Measurements from ENCODE around the gene SLC9A5. TPM values are rescaled to one million over a fixed set of nuclear protein-coding genes. Genes with fewer than 3 reads are reported as not detected.

SLC9A5 gene
- total and polyA plus RNA-seq, 9 of the 15 experiments (the other 6 are each of a cell fraction or from before 2014, with no cell fraction given), result 0.06 to 3.1 (median 1.2) TPM

DNA sequence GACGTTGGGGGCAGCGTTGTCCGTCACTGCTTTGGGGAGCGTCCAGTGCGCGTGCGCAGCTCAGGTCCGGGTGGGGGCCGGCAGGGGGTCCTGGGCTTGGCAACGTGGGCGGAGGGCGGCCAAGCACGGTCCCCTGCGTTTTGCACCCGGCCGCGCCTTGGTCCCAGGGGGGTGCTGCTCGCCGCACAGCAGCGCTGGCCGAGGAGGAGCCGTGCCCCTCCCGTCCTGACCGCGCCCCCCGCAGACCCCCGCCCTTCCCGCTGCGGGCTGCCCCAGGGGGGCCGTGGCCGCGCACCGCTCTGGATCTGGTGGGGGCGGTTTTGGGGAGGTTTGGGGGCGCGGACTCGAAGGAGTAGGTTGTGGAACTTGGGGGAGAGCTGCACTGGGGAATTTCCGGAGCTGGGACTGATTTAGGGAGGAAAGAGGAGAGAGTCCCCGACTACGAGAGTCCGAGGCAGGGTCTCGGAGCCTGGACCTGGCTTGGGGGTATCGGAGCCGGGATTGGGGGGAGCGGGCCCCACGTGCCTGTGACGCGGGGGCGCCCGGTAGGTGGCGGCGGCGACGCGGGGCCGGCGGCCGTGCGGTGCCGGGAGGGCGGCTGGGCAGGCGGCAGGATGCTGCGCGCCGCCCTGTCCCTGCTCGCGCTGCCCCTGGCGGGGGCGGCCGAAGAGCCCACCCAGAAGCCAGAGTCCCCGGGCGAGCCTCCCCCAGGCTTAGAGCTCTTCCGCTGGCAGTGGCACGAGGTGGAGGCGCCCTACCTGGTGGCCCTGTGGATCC, at the start of gene SLC9A5 (continued):
- TF ChIP-seq CREB1 (IDR thresholded peaks at IDR 0.05) (peak; percentile 51; the same call in 1 of the 2 replicates), CREB1 (CRISPR knock-in tag; IDR thresholded peaks at IDR 0.05) (no peak), ZNF785 (CRISPR knock-in tag; IDR thresholded peaks at IDR 0.05) (no peak), ZFP36 (IDR thresholded peaks at IDR 0.05; ENCODE audit: low read depth, low read length, partially characterized antibody) (no peak), LARP7 (IDR thresholded peaks at IDR 0.05) (no peak), MYC (IDR thresholded peaks at IDR 0.05; ENCODE audit: low read depth, low read length) (peak; percentile 67; the same call in 1 of the 2 replicates), MYC (CRISPR knock-in tag; IDR thresholded peaks at IDR 0.05; ENCODE audit: borderline replicate concordance, low read depth) (no peak), STAT5B (CRISPR knock-in tag; IDR thresholded peaks at IDR 0.05) (no peak), XRCC5 (IDR thresholded peaks at IDR 0.05; ENCODE audit: low read depth, low read length) (no peak), ZNF668 (CRISPR knock-in tag; IDR thresholded peaks at IDR 0.05) (no peak), ZNF589 (CRISPR knock-in tag; IDR thresholded peaks at IDR 0.05; ENCODE audit: low read depth) (no peak), RCOR1 (IDR thresholded peaks at IDR 0.05; ENCODE audit: borderline replicate concordance in 1 of 2, low read depth in 2 of 2, low read length in 2 of 2) (no peak), EP400 (IDR thresholded peaks at IDR 0.05) (no peak; the same call in 1 of the 2 replicates)
- TF ChIP-seq, protein P1, sequence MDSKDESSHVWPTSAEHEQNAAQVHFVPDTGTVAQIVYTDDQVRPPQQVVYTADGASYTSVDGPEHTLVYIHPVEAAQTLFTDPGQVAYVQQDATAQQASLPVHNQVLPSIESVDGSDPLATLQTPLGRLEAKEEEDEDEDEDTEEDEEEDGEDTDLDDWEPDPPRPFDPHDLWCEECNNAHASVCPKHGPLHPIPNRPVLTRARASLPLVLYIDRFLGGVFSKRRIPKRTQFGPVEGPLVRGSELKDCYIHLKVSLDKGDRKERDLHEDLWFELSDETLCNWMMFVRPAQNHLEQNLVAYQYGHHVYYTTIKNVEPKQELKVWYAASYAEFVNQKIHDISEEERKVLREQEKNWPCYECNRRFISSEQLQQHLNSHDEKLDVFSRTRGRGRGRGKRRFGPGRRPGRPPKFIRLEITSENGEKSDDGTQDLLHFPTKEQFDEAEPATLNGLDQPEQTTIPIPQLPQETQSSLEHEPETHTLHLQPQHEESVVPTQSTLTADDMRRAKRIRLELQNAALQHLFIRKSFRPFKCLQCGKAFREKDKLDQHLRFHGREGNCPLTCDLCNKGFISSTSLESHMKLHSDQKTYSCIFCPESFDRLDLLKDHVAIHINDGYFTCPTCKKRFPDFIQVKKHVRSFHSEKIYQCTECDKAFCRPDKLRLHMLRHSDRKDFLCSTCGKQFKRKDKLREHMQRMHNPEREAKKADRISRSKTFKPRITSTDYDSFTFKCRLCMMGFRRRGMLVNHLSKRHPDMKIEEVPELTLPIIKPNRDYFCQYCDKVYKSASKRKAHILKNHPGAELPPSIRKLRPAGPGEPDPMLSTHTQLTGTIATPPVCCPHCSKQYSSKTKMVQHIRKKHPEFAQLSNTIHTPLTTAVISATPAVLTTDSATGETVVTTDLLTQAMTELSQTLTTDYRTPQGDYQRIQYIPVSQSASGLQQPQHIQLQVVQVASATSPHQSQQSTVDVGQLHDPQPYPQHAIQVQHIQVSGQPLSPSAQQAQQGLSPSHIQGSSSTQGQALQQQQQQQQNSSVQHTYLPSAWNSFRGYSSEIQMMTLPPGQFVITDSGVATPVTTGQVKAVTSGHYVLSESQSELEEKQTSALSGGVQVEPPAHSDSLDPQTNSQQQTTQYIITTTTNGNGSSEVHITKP (IDR thresholded peaks at IDR 0.05; ENCODE audit: partially characterized antibody), result no peak
- TF ChIP-seq, protein P2, sequence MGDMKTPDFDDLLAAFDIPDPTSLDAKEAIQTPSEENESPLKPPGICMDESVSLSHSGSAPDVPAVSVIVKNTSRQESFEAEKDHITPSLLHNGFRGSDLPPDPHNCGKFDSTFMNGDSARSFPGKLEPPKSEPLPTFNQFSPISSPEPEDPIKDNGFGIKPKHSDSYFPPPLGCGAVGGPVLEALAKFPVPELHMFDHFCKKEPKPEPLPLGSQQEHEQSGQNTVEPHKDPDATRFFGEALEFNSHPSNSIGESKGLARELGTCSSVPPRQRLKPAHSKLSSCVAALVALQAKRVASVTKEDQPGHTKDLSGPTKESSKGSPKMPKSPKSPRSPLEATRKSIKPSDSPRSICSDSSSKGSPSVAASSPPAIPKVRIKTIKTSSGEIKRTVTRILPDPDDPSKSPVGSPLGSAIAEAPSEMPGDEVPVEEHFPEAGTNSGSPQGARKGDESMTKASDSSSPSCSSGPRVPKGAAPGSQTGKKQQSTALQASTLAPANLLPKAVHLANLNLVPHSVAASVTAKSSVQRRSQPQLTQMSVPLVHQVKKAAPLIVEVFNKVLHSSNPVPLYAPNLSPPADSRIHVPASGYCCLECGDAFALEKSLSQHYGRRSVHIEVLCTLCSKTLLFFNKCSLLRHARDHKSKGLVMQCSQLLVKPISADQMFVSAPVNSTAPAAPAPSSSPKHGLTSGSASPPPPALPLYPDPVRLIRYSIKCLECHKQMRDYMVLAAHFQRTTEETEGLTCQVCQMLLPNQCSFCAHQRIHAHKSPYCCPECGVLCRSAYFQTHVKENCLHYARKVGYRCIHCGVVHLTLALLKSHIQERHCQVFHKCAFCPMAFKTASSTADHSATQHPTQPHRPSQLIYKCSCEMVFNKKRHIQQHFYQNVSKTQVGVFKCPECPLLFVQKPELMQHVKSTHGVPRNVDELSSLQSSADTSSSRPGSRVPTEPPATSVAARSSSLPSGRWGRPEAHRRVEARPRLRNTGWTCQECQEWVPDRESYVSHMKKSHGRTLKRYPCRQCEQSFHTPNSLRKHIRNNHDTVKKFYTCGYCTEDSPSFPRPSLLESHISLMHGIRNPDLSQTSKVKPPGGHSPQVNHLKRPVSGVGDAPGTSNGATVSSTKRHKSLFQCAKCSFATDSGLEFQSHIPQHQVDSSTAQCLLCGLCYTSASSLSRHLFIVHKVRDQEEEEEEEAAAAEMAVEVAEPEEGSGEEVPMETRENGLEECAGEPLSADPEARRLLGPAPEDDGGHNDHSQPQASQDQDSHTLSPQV (IDR thresholded peaks at IDR 0.05), result peak; percentile 78

Measured in K562 (cell line).